DOHH2 (cell line): ENCODE measurements around the gene DNAJC15.

ENCODE experiments used
- H3F3A ChIP-seq: fragments of 200-600 bp; sonication (generic), shearing (Covaris generic); 2 replicates; pipeline ENCODE4 v1.6.0; 2016; ENCODE audit warnings: antibody characterized with exemption, mild to moderate bottlenecking; ENCODE audit not compliant: control insufficient read depth, insufficient read depth
- H3K27ac ChIP-seq: fragments of 200-600 bp; sonication (generic); 2 replicates; pipeline ENCODE4 v1.5.1; 2014; ENCODE audit warnings: low read depth, mild to moderate bottlenecking, low read length, moderate library complexity
- H3K27me3 ChIP-seq: fragments of 200-600 bp; sonication (generic); 2 replicates; pipeline ENCODE4 v1.6.1; 2014; ENCODE audit warnings: mild to moderate bottlenecking, low read length, mixed read lengths; ENCODE audit not compliant: control insufficient read depth
- H3K36me3 ChIP-seq: fragments of 200-600 bp; sonication (generic); 2 replicates; pipeline ENCODE4 v1.6.1; 2014; ENCODE audit warnings: mild to moderate bottlenecking, low read length, moderate library complexity, mixed read lengths; ENCODE audit not compliant: control insufficient read depth
- H3K4me1 ChIP-seq: fragments of 200-600 bp; sonication (generic); 2 replicates; pipeline ENCODE4 v1.6.1; 2014; ENCODE audit warnings: mild to moderate bottlenecking, low read length, mixed read lengths; ENCODE audit not compliant: control insufficient read depth
- H3K4me2 ChIP-seq: fragments of 200-600 bp; sonication (generic); 2 replicates; pipeline ENCODE4 v1.6.0; 2014; ENCODE audit warnings: mild to moderate bottlenecking, low read length, moderate library complexity
- H3K4me3 ChIP-seq: fragments of 200-600 bp; sonication (generic); 2 replicates; pipeline ENCODE4 v1.5.1; 2014; ENCODE audit warnings: mild to moderate bottlenecking, low read length, mixed read lengths
- H3K79me2 ChIP-seq: fragments of 200-600 bp; sonication (generic); 2 replicates; pipeline ENCODE4 v1.6.1; 2014; ENCODE audit warnings: mild to moderate bottlenecking, low read length, mixed read lengths; ENCODE audit not compliant: control insufficient read depth
- H3K9me2 ChIP-seq: fragments of 200-600 bp; sonication (generic); replicated peaks from 2 replicates; pipeline ENCODE4 v1.6.1; 2014; ENCODE audit warnings: mild to moderate bottlenecking, low read length, mixed read lengths; ENCODE audit not compliant: control insufficient read depth
- H3K9me3 ChIP-seq: fragments of 200-600 bp; sonication (generic); 2 replicates; pipeline ENCODE4 v1.6.1; 2014; ENCODE audit warnings: antibody characterized with exemption, low read length, mixed read lengths; ENCODE audit not compliant: control insufficient read depth, insufficient read depth
- H4K20me1 ChIP-seq: fragments of 200-600 bp; sonication (generic); 2 replicates; pipeline ENCODE4 v1.6.0; 2014; ENCODE audit warnings: low read depth, mild to moderate bottlenecking, antibody characterized with exemption, low read length, moderate library complexity; ENCODE audit not compliant: control insufficient read depth, insufficient read depth
- EZH2phosphoT487 ChIP-seq: fragments of 200-600 bp; sonication (generic); IDR thresholded peaks from 2 replicates; pipeline ENCODE4 v1.6.1; 2017; ENCODE audit warnings: borderline replicate concordance, mild to moderate bottlenecking, antibody characterized with exemption, low read length, moderate library complexity, mixed read lengths
- TF ChIP-seq, protein P1 (sequence below): fragments of 200-600 bp; sonication (generic); IDR thresholded peaks from one replicate; pipeline ENCODE4 v1.5.1; 2014; ENCODE audit warnings: antibody characterized with exemption, mild to moderate bottlenecking, low read depth, low read length; ENCODE audit not compliant: poor library complexity, severe bottlenecking

Gene DNAJC15

DNA sequence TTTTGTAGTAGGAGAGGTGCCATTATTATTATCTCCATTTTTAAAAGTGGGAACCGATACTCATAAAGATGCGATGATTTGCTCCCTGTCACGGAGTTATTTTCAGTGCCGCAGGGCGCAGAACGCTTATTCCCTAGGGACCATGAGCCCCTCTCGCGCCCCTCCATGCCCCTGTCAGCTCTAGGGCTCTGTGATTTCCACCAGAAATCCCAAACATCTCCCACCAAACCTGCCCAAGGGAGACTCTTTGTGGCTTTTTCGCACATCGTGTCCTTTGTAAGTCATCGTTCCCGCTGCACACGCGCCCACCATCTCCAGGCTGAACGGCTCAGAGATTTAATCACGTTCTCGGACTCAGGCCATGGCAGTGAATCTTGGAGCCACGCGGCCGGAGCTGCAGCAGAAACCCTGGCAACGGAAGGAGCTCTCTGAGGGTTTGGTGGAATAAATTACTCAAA lies 105.1 kb downstream of the DNAJC15 start:
- H3K4me2 ChIP-seq, result peak overlapping the region; percentile 72
- H3K4me3 ChIP-seq, result peak overlapping the region; percentile 52
- no peaks in the 10 kb centered on the region for H3K36me3 ChIP-seq
- TF ChIP-seq, protein P1, sequence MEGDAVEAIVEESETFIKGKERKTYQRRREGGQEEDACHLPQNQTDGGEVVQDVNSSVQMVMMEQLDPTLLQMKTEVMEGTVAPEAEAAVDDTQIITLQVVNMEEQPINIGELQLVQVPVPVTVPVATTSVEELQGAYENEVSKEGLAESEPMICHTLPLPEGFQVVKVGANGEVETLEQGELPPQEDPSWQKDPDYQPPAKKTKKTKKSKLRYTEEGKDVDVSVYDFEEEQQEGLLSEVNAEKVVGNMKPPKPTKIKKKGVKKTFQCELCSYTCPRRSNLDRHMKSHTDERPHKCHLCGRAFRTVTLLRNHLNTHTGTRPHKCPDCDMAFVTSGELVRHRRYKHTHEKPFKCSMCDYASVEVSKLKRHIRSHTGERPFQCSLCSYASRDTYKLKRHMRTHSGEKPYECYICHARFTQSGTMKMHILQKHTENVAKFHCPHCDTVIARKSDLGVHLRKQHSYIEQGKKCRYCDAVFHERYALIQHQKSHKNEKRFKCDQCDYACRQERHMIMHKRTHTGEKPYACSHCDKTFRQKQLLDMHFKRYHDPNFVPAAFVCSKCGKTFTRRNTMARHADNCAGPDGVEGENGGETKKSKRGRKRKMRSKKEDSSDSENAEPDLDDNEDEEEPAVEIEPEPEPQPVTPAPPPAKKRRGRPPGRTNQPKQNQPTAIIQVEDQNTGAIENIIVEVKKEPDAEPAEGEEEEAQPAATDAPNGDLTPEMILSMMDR, result no peak
- no peaks in the 10 kb centered on the region for H3K27me3 ChIP-seq
- H3K4me1 ChIP-seq, result peaks cover 63% of the 10 kb centered on the region
- H3K9me3 ChIP-seq, result no peaks in the 10 kb centered on the region
- H3K9me2 ChIP-seq, result no peaks in the 10 kb centered on the region
- no peaks in the 10 kb centered on the region for H3K79me2 ChIP-seq
- peaks cover 11% of the 10 kb centered on the region; the same call in 1 of the 2 replicates for H3F3A ChIP-seq
- H3K27ac ChIP-seq, result peak overlapping the region; percentile 93
- H4K20me1 ChIP-seq, result no peaks in the 10 kb centered on the region

DNA sequence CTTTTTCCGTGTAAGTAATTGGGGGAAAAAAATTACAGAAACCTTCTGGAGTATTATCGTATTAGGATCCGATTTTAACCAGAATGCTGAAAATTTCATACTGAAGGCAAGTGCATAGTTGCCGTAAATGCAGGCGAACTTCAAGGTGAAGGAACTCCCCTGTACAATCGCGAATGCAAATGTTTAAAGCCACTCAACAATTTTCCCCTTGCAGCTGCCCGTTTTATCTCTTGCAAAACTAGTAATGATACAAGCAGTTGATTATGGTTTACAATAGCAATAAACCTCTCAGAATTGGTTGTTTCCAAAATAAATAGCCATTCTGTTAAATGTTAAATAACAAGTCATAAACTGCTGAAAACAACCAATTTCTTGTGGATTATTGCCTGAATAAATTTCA lies 105.7 kb downstream of the DNAJC15 start:
- H3K9me3 ChIP-seq, result no peaks in the 10 kb centered on the region

DNA sequence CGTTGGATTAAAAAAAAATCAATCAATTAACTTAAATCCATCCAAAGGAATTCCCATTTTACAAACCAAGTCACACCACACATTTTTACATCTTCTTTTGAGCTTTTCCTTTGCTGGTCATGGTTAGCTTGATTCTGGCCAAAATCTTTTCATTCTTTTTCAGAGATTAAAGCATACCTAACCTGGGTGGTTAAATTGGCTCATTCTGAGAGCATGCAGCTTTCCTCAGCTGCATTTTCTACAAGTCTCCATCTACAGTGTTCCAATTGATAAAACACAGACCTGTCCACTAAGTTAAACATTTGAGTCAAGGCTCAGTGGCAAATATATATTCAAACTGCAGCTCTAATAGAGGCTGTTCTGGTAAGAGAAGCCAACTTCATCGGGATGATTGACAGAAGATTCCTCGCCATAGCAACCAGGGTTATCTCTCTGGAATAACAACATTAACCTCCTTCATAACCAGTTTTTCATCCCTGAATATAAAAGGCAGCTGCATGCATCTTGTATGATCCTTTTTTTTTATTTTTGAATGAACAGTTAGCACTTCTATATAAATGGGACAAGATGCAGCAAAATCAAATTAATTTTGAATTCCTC lies 106.2 kb downstream of the DNAJC15 start:
- Histone ChIP-seq H4K20me1 (no peaks in the 10 kb centered on the region), H3K9me3 (no peaks in the 10 kb centered on the region), H3K9me2 (no peaks in the 10 kb centered on the region), H3F3A (peaks cover 11% of the 10 kb centered on the region; the same call in 1 of the 2 replicates), H3K4me2 (peak overlapping the region; percentile 72), H3K79me2 (no peaks in the 10 kb centered on the region), H3K4me3 (peak overlapping the region; percentile 52; the same call in 1 of the 2 replicates), H3K4me1 (peaks cover 63% of the 10 kb centered on the region), H3K27ac (peak overlapping the region; percentile 93), H3K27me3 (no peaks in the 10 kb centered on the region), H3K36me3 (no peaks in the 10 kb centered on the region)
- TF ChIP-seq, protein P1, result no peak

More for the DNA sequence above, 105.7 kb downstream of the DNAJC15 start:
- Histone ChIP-seq H3K4me2 (peak overlapping the region; percentile 72), H3K27me3 (no peaks in the 10 kb centered on the region), H3K27ac (peak overlapping the region; percentile 93), H3K4me1 (peaks cover 63% of the 10 kb centered on the region), H3K36me3 (no peaks in the 10 kb centered on the region), H3F3A (peaks cover 11% of the 10 kb centered on the region; the same call in 1 of the 2 replicates), H4K20me1 (no peaks in the 10 kb centered on the region), H3K4me3 (peak overlapping the region; percentile 52), H3K79me2 (no peaks in the 10 kb centered on the region), H3K9me2 (no peaks in the 10 kb centered on the region)
- TF ChIP-seq, protein P1, result no peak
- no peak for TF ChIP-seq EZH2phosphoT487
